GM18502 (cell line): ENCODE results near the gene FHOD3.
A peak's percentile ranks its signal among the peaks of the same experiment; 100 is the strongest.

Experiments used
- ATAC-seq: cut with Tn5 transposase; IDR thresholded peaks from one replicate; pipeline ENCODE4 v1.9.1; 2021; ENCODE audit warnings: mild to moderate bottlenecking; ENCODE audit not compliant: unreplicated experiment, poor library complexity

The FHOD3 gene

GRCh38 chr18:36636237-36636817 is 338.8 kb downstream of the FHOD3 start:
- peak; percentile 46 for ATAC-seq

- ATAC-seq: peak; percentile 90
Observed at GRCh38 chr18:36638224-36638623, 340.7 kb downstream of the FHOD3 start.

GRCh38 chr18:36640021-36640952 is 342.8 kb downstream of the FHOD3 start:
- no peak for ATAC-seq

- no peak for ATAC-seq
Observed at GRCh38 chr18:36643061-36643460, 345.5 kb downstream of the FHOD3 start.

GRCh38 chr18:36648803-36649202 is 351.3 kb downstream of the FHOD3 start:
- no peak for ATAC-seq

- no peak for ATAC-seq
Observed at GRCh38 chr18:36649205-36649604, 351.7 kb downstream of the FHOD3 start.

GRCh38 chr18:36650266-36650665 is 352.8 kb downstream of the FHOD3 start:
- ATAC-seq: no peak

- no peak for ATAC-seq
Observed at GRCh38 chr18:36650906-36651305, 353.4 kb downstream of the FHOD3 start.

GRCh38 chr18:36652503-36652902 is 355.0 kb downstream of the FHOD3 start:
- ATAC-seq: no peak

- ATAC-seq: no peak
Observed at GRCh38 chr18:36653141-36653869, 355.8 kb downstream of the FHOD3 start.

- no peak for ATAC-seq
Observed at GRCh38 chr18:36653870-36654269, 356.4 kb downstream of the FHOD3 start.

- ATAC-seq: no peak
Observed at GRCh38 chr18:36655074-36655473, 357.6 kb downstream of the FHOD3 start.

GRCh38 chr18:36655930-36656329 is 358.4 kb downstream of the FHOD3 start:
- no peak for ATAC-seq

GRCh38 chr18:36658611-36659010 is 361.1 kb downstream of the FHOD3 start:
- no peak for ATAC-seq

- no peak for ATAC-seq
Observed at GRCh38 chr18:36660311-36660710, 362.8 kb downstream of the FHOD3 start.

GRCh38 chr18:36661999-36662398 is 364.5 kb downstream of the FHOD3 start:
- no peak for ATAC-seq

GRCh38 chr18:36663312-36663711 is 365.8 kb downstream of the FHOD3 start:
- no peak for ATAC-seq

- no peak for ATAC-seq
Observed at GRCh38 chr18:36665952-36666351, 368.4 kb downstream of the FHOD3 start.

GRCh38 chr18:36667811-36668210 is 370.3 kb downstream of the FHOD3 start:
- no peak for ATAC-seq

GRCh38 chr18:36668349-36668748 is 370.8 kb downstream of the FHOD3 start:
- no peak for ATAC-seq
